ENCODE measurements around the gene DNLZ.

DNA sequence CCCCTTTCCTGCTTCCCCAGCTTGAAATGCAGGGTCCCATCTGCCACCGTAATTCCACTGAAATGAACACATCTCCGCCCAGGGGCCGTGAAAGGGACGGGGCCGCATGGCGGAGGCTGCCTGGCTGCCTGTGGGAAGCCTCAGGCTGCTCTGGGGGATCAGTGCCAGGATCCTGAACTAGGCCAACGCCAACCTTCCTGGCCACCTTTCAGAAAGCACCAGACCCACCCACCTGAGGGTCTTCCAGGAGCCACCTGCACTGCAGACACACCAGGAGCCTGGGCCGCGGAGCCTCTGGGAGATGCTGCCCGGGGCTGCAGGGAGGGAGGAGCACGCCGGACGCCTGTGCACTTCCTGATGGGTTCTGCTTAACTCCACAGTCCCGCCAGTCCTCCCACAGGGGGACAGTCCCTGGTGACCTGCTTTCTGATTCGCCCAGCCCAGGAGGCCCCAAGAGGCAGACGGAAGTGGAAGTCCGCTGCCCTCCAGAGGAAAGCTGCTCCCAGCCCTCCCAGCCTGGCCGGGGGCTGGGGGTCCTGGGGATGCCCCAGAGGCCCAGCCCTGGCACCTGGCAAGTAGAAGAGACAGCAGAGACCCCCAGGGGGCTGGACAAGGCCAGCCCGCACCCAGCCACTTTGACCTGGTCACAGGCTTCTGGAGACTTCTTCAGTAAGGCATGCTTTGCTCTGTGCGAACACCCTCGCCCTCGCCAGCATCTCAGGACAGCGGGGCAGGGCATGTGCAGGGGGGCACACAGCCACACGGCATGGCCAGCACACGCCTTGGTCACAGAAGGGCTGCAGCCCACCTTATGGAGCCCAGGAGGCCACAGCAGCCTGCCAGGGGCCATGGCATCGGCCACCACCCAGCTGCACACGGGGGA is 10.0 kb upstream of the DNLZ start, which contains the start of gene CARD9:
- TF ChIP-seq, protein P1, sequence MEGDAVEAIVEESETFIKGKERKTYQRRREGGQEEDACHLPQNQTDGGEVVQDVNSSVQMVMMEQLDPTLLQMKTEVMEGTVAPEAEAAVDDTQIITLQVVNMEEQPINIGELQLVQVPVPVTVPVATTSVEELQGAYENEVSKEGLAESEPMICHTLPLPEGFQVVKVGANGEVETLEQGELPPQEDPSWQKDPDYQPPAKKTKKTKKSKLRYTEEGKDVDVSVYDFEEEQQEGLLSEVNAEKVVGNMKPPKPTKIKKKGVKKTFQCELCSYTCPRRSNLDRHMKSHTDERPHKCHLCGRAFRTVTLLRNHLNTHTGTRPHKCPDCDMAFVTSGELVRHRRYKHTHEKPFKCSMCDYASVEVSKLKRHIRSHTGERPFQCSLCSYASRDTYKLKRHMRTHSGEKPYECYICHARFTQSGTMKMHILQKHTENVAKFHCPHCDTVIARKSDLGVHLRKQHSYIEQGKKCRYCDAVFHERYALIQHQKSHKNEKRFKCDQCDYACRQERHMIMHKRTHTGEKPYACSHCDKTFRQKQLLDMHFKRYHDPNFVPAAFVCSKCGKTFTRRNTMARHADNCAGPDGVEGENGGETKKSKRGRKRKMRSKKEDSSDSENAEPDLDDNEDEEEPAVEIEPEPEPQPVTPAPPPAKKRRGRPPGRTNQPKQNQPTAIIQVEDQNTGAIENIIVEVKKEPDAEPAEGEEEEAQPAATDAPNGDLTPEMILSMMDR (IDR thresholded peaks at IDR 0.05; ENCODE audit: low read depth, low read length, poor library complexity, severe bottlenecking): no peak
- TF ChIP-seq EZH2phosphoT487 (IDR thresholded peaks at IDR 0.05; ENCODE audit: borderline replicate concordance, low read length): no peak
